Naive thymus-derived CD8-positive, alpha-beta T cell (primary cell): ENCODE measurements around the gene METTL26. TPM values are rescaled to one million over a fixed set of nuclear protein-coding genes. Genes with fewer than 3 reads are reported as not detected.

ENCODE experiments used
- ATAC-seq, 2 donors: fragments of 150-1000 bp; cut with Tn5 transposase in 1 of 2; sonication (Bioruptor Pico), chemical (Tn5 transposase) in 1 of 2; 1 replicate in 1 of 2; 2 replicates in 1 of 2; pipeline ENCODE4 v1.10.0; 2021; ENCODE audit warnings: mild to moderate bottlenecking in 2 of 2, moderate library complexity in 2 of 2
- POLR2A ChIA-PET: fragments of 350-600 bp; sonication (Branson Sonifier 250); formaldehyde crosslinking; loops from one replicate; lab custom pipeline; 2021; ENCODE audit warnings: antibody characterized with exemption; lab: Charles Lee
- DNase-seq, 10 donors: peaks; one replicate each; pipeline versions ENCODE4 v3.0.0 to v3.0.0-alpha.2; 2020 to 2022
- H3K27ac Mint-ChIP-seq, 10 donors: one replicate each; pipeline ENCODE4 v1.8.0; 2020 to 2022; ENCODE audit warnings: mild to moderate bottlenecking in 10 of 10, mixed read lengths in 10 of 10, moderate library complexity in 4 of 10, inconsistent platforms in 1 of 10
- H3K27me3 Mint-ChIP-seq, 5 donors: one replicate each; pipeline ENCODE4 v1.8.0; 2021 to 2022; ENCODE audit warnings: mixed read lengths in 5 of 5
- H3K36me3 Mint-ChIP-seq, 3 donors: one replicate each; pipeline ENCODE4 v1.8.0; 2020 to 2022; ENCODE audit warnings: mixed read lengths in 3 of 3, mild to moderate bottlenecking in 2 of 3, inconsistent platforms in 1 of 3
- H3K4me1 Mint-ChIP-seq, 4 donors: one replicate each; pipeline ENCODE4 v1.8.0; 2021 to 2022; ENCODE audit warnings: mixed read lengths in 4 of 4
- H3K4me3 Mint-ChIP-seq, 10 donors: one replicate each; pipeline ENCODE4 v1.8.0; 2020 to 2022; ENCODE audit warnings: mild to moderate bottlenecking in 10 of 10, mixed read lengths in 10 of 10, moderate library complexity in 6 of 10, inconsistent platforms in 1 of 10
- H3K9me3 Mint-ChIP-seq, 9 donors: one replicate each; pipeline ENCODE4 v1.8.0; 2020 to 2022; ENCODE audit warnings: mixed read lengths in 9 of 9, mild to moderate bottlenecking in 3 of 9, inconsistent platforms in 1 of 9, moderate library complexity in 1 of 9
- polyA plus RNA-seq, 3 donors: library from polyadenylated mRNA; unstranded; fragments of 300-500 nt; fragmentation: Illumina TruSeq; gene quantifications; one replicate each; pipeline ENCODE4 v1.2.3, GENCODE V29; 2021
- total RNA-seq, 8 experiments: library from RNA in 2 of 8; stranded (reverse) in 2 of 8; gene quantifications; one replicate each; pipeline ENCODE4 v1.2.3 and lab custom pipeline; 2021 to 2026

METTL26 gene
- total and polyA plus RNA-seq, 5 experiments from 2014 or later: 69.2 to 98.4 (median 88.4) TPM

DNA sequence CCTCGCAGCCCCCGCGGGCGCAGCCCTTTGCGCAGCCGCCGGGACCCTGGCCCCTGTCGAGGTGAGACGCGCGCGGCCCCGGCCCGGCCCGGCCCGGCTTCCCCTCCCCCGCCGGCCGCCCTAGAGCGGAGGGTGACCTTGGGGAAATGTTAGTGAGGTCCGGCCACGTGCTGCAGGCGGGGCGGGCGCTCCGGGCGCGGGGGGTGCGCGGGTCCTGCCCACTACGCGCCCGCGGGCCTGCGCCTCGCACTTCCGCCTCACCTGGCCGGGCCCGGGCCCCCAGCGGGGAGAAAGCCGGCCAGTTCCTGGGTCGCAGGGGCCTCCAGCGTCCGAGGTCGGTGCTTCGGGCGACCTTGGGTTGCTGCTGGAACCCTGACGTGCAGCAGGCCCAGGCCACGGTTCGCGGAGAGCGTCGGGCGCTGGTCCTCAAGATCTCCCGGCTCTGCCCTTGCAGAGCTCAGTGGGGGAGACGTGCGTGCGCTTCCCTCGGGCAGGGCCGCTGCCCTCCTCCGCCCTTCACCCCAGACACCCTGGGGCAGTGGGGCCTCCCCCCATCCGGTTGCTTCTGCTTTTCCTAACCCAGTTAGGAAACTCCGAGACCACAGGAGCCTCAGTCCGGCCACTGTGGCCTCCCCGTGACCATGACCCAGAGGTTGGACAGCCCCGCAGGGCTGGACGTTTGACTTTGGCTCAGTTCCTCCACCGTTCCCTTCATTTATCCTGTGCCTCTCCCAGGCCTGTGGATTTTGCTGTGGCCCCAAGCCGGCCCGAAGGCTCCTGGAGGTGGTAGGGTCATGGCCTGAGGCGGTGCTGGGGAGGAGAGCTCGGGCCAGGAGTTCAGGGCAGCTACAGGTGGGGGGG, 6.3 kb upstream of the METTL26 start:
- ATAC-seq (peak; percentile 43 to 47), DNase-seq (peak in 1 of 10 donors; percentile 24)
- H3K27ac Mint-ChIP-seq: peak overlapping the region in 5 of 10 donors; percentile 15 to 63 (median 33)
- POLR2A ChIA-PET: interaction anchor here (1.0 to 1.4 kb wide), 3 partner anchors 38 to 242 kb away, joined by 3 to 5 read pairs (median 3); partner anchors contain the start of gene STUB1
- H3K36me3 Mint-ChIP-seq: no peaks in the 10 kb centered on the region
- peaks cover 10 to 28% (median 17%) of the 10 kb centered on the region in 4 donors for H3K4me1 Mint-ChIP-seq
- peak overlapping the region; percentile 61 to 81 (median 68) for H3K4me3 Mint-ChIP-seq
- no peaks in the 10 kb centered on the region for H3K27me3 Mint-ChIP-seq
- H3K9me3 Mint-ChIP-seq: no peaks in the 10 kb centered on the region

GRCh38 chr16:641326-642188, 5.5 kb upstream of the METTL26 start, which contains the start of gene MCRIP2:
MCRIP2 (plus strand) TSS chr16:641828; CDS start chr16:641992, 164 bp downstream.
- DNase-seq: peak in 9 of 10 donors; percentile 40 to 75 (median 54)
- H3K4me3 Mint-ChIP-seq: peak within 1 kb of the TSS; percentile 61 to 83 (median 69)
- peak within 1 kb of the TSS in 5 of 10 donors; percentile 19 to 63 (median 35) for H3K27ac Mint-ChIP-seq
- peaks cover 0 to 3% (median 0%) of the 10 kb centered on the region in 5 donors for H3K27me3 Mint-ChIP-seq
- POLR2A ChIA-PET: interaction anchor here (1.0 to 1.1 kb wide), 2 partner anchors 39 to 241 kb away, joined by 3 to 5 read pairs; partner anchors contain the start of gene STUB1
- H3K4me1 Mint-ChIP-seq: peaks cover 13 to 27% (median 20%) of the 10 kb centered on the region in 4 donors
- H3K36me3 Mint-ChIP-seq: peaks cover 0 to 2% (median 0%) of the 10 kb centered on the region in 3 donors
- peaks cover 0 to 3% (median 0%) of the 10 kb centered on the region in 9 donors for H3K9me3 Mint-ChIP-seq
- ATAC-seq: peak; percentile 38 to 52

DNA sequence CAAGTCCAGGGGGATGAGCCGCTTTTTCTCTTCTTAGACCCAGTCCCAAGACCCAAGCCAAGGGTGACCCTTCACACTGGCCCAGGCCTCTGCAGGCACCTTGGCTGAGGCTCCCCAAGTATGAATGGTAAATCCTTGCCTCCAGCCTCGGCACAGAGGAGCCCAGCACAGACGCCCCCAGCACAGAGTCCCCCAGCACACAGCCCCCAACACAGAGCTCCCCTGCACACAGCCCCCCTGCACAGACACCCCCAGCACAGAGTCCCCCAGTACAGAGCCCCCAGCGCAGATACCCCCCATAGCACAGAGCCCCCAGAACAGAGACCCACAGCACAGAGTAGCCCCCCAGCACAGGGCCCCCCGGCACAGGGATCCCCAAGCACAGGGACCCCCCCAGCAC, 4.5 kb upstream of the METTL26 start:
- H3K27me3 Mint-ChIP-seq: peaks cover 0 to 4% (median 0%) of the 10 kb centered on the region in 5 donors
- POLR2A ChIA-PET: no interaction called here
- no peak for ATAC-seq
- H3K9me3 Mint-ChIP-seq: peaks cover 0 to 6% (median 0%) of the 10 kb centered on the region in 9 donors
- H3K27ac Mint-ChIP-seq: peak overlapping the region in 1 of 10 donors; percentile 51
- H3K4me3 Mint-ChIP-seq: peak overlapping the region in 8 of 10 donors; percentile 19 to 83 (median 50)
- DNase-seq: no peak
- H3K4me1 Mint-ChIP-seq: peaks cover 16 to 28% (median 22%) of the 10 kb centered on the region in 4 donors
- peaks cover 0 to 2% (median 0%) of the 10 kb centered on the region in 3 donors for H3K36me3 Mint-ChIP-seq

- no peak for ATAC-seq
- Mint-ChIP-seq H3K27ac (peak overlapping the region in 3 of 10 donors; percentile 53 to 73 (median 53)), H3K9me3 (peaks cover 0 to 6% (median 0%) of the 10 kb centered on the region in 9 donors), H3K4me1 (peaks cover 6 to 27% (median 12%) of the 10 kb centered on the region in 4 donors), H3K4me3 (peak overlapping the region in 4 of 10 donors; percentile 22 to 48 (median 34)), H3K36me3 (peaks cover 0 to 2% (median 0%) of the 10 kb centered on the region in 3 donors), H3K27me3 (peaks cover 0 to 4% (median 0%) of the 10 kb centered on the region in 5 donors)
- POLR2A ChIA-PET: interaction anchor here (2.2 to 3.4 kb wide), 2 partner anchors 9 to 43 kb away, joined by 7 to 29 read pairs; partner anchors contain the start of genes JMJD8 and STUB1
- DNase-seq: no peak
Measured at GRCh38 chr16:638836-639235, 2.7 kb upstream of the METTL26 start.

DNA sequence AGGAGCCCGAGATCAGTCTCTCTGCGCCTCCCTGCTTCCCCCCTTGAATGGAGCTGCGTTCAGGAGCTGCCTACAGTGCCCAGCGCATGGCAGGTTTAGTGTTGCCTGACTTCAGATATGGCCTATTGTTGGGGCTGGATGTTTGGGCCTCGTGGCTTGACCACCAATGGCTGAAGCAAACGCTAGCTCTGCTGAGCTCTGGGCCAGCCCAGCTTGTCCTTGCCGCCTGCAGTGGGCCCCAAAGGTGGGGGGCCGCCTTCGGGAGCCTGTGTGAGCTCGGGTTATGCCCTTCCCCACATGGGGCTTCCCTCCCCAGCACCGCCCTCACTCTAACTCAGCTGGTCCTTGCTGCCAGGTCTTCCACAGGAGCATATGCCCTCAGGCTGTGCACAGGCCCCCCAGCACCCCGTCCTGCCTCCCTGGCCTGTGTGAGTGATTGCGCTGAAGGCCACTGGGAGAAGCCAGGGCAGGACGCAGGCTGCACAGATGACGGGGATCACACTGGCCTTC, 2.0 kb upstream of the METTL26 start:
- Mint-ChIP-seq H3K27ac (peak overlapping the region in 1 of 10 donors; percentile 16), H3K4me3 (peak overlapping the region in 5 of 10 donors; percentile 15 to 97 (median 26)), H3K9me3 (peaks cover 0 to 6% (median 0%) of the 10 kb centered on the region in 9 donors), H3K27me3 (peaks cover 0 to 4% (median 0%) of the 10 kb centered on the region in 5 donors), H3K4me1 (peaks cover 6 to 24% (median 7%) of the 10 kb centered on the region in 4 donors), H3K36me3 (peaks cover 0 to 2% (median 0%) of the 10 kb centered on the region in 3 donors)
- no peak for DNase-seq
- POLR2A ChIA-PET: interaction anchor here (0.8 to 3.4 kb wide), 5 partner anchors 10 to 237 kb away, joined by 3 to 29 read pairs (median 13); partner anchors contain the start of genes DECR2, JMJD8, STUB1 and WDR90
- no peak for ATAC-seq

GRCh38 chr16:637081-638018, 1.2 kb upstream of the METTL26 start:
- H3K9me3 Mint-ChIP-seq: peaks cover 0 to 6% (median 0%) of the 10 kb centered on the region in 9 donors
- H3K36me3 Mint-ChIP-seq: peaks cover 0 to 2% (median 0%) of the 10 kb centered on the region in 3 donors
- POLR2A ChIA-PET: interaction anchor here (0.5 to 3.4 kb wide), 18 partner anchors 9 to 1327 kb away, joined by 3 to 29 read pairs (median 6); partner anchors contain the start of genes DECR2, JMJD8, LUC7L and NHLRC4
- peak overlapping the region; percentile 94 to 99 (median 98) for H3K4me3 Mint-ChIP-seq
- DNase-seq (peak in 5 of 10 donors; percentile 81 to 94 (median 90)), ATAC-seq (peak; percentile 14 to 55)
- H3K4me1 Mint-ChIP-seq: peaks cover 3 to 18% (median 7%) of the 10 kb centered on the region in 4 donors
- peak overlapping the region in 8 of 10 donors; percentile 95 to 100 (median 98) for H3K27ac Mint-ChIP-seq
- peaks cover 0 to 4% (median 0%) of the 10 kb centered on the region in 5 donors for H3K27me3 Mint-ChIP-seq

- Mint-ChIP-seq H3K27me3 (peaks cover 0 to 4% (median 0%) of the 10 kb centered on the region in 5 donors), H3K36me3 (peaks cover 0 to 2% (median 0%) of the 10 kb centered on the region in 3 donors), H3K27ac (peak overlapping the region in 3 of 10 donors; percentile 19 to 100 (median 98)), H3K4me3 (peak overlapping the region in 9 of 10 donors; percentile 50 to 99 (median 97)), H3K4me1 (peaks cover 3 to 18% (median 7%) of the 10 kb centered on the region in 4 donors), H3K9me3 (peaks cover 0 to 6% (median 0%) of the 10 kb centered on the region in 9 donors)
- DNase-seq (peak in 1 of 10 donors; percentile 13), ATAC-seq (peak in 1 of 2 donors; percentile 8)
- POLR2A ChIA-PET: interaction anchor here (0.7 to 3.4 kb wide), 21 partner anchors 11 to 1329 kb away, joined by 3 to 29 read pairs (median 5); partner anchors contain the start of genes CAPN15, DECR2, HAGHL and JMJD8
Measured at GRCh38 chr16:635573-636205, 416 bp downstream of the METTL26 start.

DNA sequence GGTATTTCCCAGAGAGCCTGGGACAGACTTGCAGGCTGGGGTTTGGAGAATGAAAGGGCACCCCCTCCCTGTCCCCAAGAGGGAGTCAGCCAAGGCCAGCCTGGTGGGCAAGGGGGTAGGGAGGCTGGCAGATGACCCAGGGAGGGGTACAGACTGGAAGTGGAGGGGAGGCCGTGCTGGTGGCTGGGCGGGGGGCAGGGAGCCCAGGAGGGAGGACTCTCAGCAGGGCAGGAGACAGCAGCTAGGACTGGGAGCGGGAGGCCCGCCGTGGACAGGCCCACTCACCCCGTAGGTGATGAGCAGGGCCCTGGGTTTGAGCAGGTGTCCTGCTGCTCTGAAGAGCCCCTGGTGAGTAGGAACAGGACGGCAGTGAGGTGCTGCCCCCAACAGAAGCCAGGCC, 1.1 kb downstream of the METTL26 start:
- Mint-ChIP-seq H3K9me3 (peaks cover 0 to 6% (median 0%) of the 10 kb centered on the region in 9 donors), H3K27ac (peak overlapping the region in 3 of 10 donors; percentile 19 to 67 (median 49)), H3K4me3 (peak overlapping the region; percentile 48 to 97 (median 72)), H3K36me3 (peaks cover 0 to 2% (median 0%) of the 10 kb centered on the region in 3 donors), H3K27me3 (peaks cover 0 to 4% (median 0%) of the 10 kb centered on the region in 5 donors), H3K4me1 (peaks cover 3 to 18% (median 7%) of the 10 kb centered on the region in 4 donors)
- POLR2A ChIA-PET: no interaction called here
- DNase-seq (no peak), ATAC-seq (no peak)

DNA sequence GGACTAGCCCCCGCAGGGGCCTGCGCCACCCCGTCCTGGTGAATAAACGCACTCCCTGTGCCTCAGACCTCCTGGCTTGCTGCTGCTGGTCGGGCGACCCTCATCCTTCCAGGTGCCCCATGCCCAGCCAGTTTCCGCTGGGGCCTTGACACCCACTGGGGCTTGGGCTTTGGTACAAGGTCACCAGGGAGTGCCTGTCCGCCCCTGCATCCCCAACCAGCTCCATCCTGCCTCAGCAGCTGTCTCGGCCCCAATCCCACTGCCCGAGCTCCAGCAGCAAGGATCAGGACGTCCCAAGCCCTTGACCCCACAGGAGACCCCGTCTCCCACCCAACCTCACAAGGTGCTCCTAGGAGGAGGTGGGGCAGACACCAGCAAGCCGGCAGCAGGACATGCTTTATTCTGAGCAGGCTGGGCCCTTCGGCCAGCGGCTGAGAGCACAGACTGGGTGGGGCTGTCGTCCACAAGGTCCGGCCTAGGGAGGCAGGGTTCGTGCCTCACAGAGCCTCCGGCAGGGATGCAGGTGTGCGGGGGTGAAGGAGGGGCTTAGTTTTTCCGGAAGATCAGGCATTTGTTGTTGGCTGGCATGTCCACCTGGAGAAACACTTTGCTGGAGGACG, 1.9 kb downstream of the METTL26 start:
- POLR2A ChIA-PET: no interaction called here
- H3K4me3 Mint-ChIP-seq: peak overlapping the region in 7 of 10 donors; percentile 28 to 97 (median 48)
- DNase-seq: no peak
- peaks cover 3 to 18% (median 7%) of the 10 kb centered on the region in 4 donors for H3K4me1 Mint-ChIP-seq
- peaks cover 0 to 2% (median 0%) of the 10 kb centered on the region in 3 donors for H3K36me3 Mint-ChIP-seq
- ATAC-seq: no peak
- peaks cover 0 to 6% (median 0%) of the 10 kb centered on the region in 9 donors for H3K9me3 Mint-ChIP-seq
- peak overlapping the region in 1 of 10 donors; percentile 60 for H3K27ac Mint-ChIP-seq
- H3K27me3 Mint-ChIP-seq: peaks cover 0 to 4% (median 0%) of the 10 kb centered on the region in 5 donors
